Right lobe of liver (tissue), 4 donors: ENCODE results near the gene MAST4.

ENCODE experiments used
- CTCF ChIP-seq, 4 donors: fragments of 200-600 bp in 3 of 4; fragments of 450-650 bp in 1 of 4; IDR thresholded peaks; one replicate each; pipeline versions ENCODE4 v1.5.1 to v1.8.0; 2016 to 2022; ENCODE audit warnings: antibody characterized with exemption in 4 of 4, mild to moderate bottlenecking in 2 of 4
- POLR2A ChIP-seq: fragments of 450-650 bp; IDR thresholded peaks from one replicate; pipeline ENCODE4 v1.6.1; 2017; ENCODE audit warnings: antibody characterized with exemption, mild to moderate bottlenecking
- donor health status: DM: no; HTN: no; CAD: no.
- donor health status: DM: no; HTN: no; CAD: no.
- donor health status: DM: no; HTN: yes; CAD: no.

- TF ChIP-seq CTCF (IDR thresholded peaks at IDR 0.05) (no peak), POLR2A (no peak)
These were observed 457.0 kb downstream of the MAST4 start for GRCh38 chr5:67053229-67053628.
